Peyer's patch (tissue), 4 donors: ENCODE data around the gene ZSCAN25. TPM values are rescaled to one million over a fixed set of nuclear protein-coding genes. Genes with fewer than 3 reads are reported as not detected.
A peak's percentile ranks its signal among the peaks of the same experiment; 100 is the strongest.

ENCODE experiments used
- DNase-seq, 3 donors: peaks; one replicate each; pipeline ENCODE4 v3.0.0-alpha.2; 2017 to 2019
- H3K27ac ChIP-seq, 4 donors: fragments of 200-600 bp; sonication (generic); one replicate each; pipeline ENCODE4 v1.5.1; 2016 to 2019
- H3K27me3 ChIP-seq, 2 donors: fragments of 200-600 bp; sonication (generic); one replicate each; pipeline ENCODE4 v1.5.1; 2019
- H3K36me3 ChIP-seq, 3 donors: fragments of 200-600 bp; sonication (generic); one replicate each; pipeline ENCODE4 v1.5.1; 2016 to 2019
- H3K4me1 ChIP-seq, 4 donors: fragments of 200-600 bp; sonication (generic); one replicate each; pipeline ENCODE4 v1.5.1; 2016 to 2019
- H3K4me3 ChIP-seq, 4 donors: fragments of 200-600 bp; sonication (generic); 1 replicate in 3 of 4; 2 replicates in 1 of 4; pipeline ENCODE4 v1.5.1; 2016 to 2019; ENCODE audit warnings: mild to moderate bottlenecking in 1 of 4
- H3K9me3 ChIP-seq, 4 donors: fragments of 200-600 bp; sonication (generic); one replicate each; pipeline ENCODE4 v1.5.1; 2016 to 2019; ENCODE audit warnings: mild to moderate bottlenecking in 1 of 4
- POLR2A ChIP-seq, 2 donors: fragments of 450-650 bp; IDR thresholded peaks; one replicate each; pipeline ENCODE4 v1.5.1; 2017; ENCODE audit warnings: antibody characterized with exemption in 2 of 2, mild to moderate bottlenecking in 2 of 2, moderate library complexity in 2 of 2
- total RNA-seq, 4 donors: library from RNA; depleted of rRNA; stranded (reverse); fragments of >200 nt; gene quantifications; one replicate each; pipeline ENCODE4 v1.1.0, GENCODE V29; 2016
- TF ChIP-seq, protein P1 (sequence below), 6 experiments: fragments of 450-650 bp in 4 of 6; fragments of 200-600 bp in 2 of 6; sonication (generic) in 1 of 6; IDR thresholded peaks; one replicate each; pipeline ENCODE4 v1.5.1; 2017 to 2019; ENCODE audit warnings: antibody characterized with exemption in 6 of 6, mild to moderate bottlenecking in 3 of 6, moderate library complexity in 1 of 6

Gene ZSCAN25
- total RNA-seq, 4 donors from 2014 or later, result 20.0 to 36.4 (median 31.9) TPM

DNA sequence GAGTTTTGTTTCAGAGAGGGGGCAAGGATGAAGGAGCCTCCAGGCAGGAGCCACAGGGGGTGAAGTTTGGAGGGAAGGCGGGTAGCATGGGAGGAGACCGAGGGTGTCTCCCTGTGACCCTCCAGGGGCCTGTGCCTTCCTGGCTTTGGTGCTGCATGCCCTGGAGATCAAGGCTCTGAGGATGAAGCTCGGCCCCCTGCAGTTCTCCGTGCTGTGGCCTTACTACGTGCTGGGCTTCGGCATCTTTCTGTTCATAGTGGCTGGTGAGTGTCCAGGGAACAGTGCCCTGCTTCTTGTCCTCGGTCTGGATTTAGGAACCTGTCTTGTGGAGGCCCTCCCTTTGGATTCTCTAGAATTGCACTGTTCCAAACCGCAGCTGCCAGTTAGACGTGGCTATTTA lies 9.2 kb upstream of the ZSCAN25 start:
- Histone ChIP-seq H3K36me3 (no peaks in the 10 kb centered on the region), H3K27ac (no peak overlapping the region), H3K9me3 (no peaks in the 10 kb centered on the region), H3K4me3 (no peak overlapping the region), H3K4me1 (no peaks in the 10 kb centered on the region), H3K27me3 (no peaks in the 10 kb centered on the region)
- DNase-seq, result no peak
- TF ChIP-seq POLR2A (IDR thresholded peaks at IDR 0.05), result no peak
- TF ChIP-seq, protein P1, sequence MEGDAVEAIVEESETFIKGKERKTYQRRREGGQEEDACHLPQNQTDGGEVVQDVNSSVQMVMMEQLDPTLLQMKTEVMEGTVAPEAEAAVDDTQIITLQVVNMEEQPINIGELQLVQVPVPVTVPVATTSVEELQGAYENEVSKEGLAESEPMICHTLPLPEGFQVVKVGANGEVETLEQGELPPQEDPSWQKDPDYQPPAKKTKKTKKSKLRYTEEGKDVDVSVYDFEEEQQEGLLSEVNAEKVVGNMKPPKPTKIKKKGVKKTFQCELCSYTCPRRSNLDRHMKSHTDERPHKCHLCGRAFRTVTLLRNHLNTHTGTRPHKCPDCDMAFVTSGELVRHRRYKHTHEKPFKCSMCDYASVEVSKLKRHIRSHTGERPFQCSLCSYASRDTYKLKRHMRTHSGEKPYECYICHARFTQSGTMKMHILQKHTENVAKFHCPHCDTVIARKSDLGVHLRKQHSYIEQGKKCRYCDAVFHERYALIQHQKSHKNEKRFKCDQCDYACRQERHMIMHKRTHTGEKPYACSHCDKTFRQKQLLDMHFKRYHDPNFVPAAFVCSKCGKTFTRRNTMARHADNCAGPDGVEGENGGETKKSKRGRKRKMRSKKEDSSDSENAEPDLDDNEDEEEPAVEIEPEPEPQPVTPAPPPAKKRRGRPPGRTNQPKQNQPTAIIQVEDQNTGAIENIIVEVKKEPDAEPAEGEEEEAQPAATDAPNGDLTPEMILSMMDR (IDR thresholded peaks at IDR 0.05), result no peak

DNA sequence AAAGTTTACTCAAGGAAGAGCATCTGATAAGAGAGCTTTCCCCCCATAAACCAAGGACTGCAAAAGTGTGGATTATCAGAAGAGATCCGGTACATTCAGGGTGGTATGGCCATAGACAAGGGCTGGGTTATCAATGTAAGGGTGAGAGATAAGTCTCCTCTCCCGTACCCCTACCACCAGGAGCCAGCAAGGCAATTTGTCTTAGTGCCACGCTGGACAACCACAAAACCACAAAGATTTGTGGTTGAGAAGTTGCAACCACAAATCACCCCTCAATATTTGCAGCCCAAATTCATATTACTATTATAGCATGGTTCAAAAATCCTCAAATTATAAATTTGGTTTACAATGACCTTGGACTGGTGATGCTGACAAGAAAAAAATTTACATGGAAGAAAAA lies 2.3 kb upstream of the ZSCAN25 start:
- Histone ChIP-seq H3K27me3 (no peaks in the 10 kb centered on the region), H3K36me3 (peaks cover 0 to 11% (median 0%) of the 10 kb centered on the region in 3 donors), H3K4me3 (no peak overlapping the region), H3K9me3 (no peaks in the 10 kb centered on the region), H3K4me1 (peaks cover 0 to 11% (median 5%) of the 10 kb centered on the region in 4 donors), H3K27ac (no peak overlapping the region)
- no peak for DNase-seq
- no peak for TF ChIP-seq POLR2A (IDR thresholded peaks at IDR 0.05)
- TF ChIP-seq, protein P1 (IDR thresholded peaks at IDR 0.05), result no peak

DNA sequence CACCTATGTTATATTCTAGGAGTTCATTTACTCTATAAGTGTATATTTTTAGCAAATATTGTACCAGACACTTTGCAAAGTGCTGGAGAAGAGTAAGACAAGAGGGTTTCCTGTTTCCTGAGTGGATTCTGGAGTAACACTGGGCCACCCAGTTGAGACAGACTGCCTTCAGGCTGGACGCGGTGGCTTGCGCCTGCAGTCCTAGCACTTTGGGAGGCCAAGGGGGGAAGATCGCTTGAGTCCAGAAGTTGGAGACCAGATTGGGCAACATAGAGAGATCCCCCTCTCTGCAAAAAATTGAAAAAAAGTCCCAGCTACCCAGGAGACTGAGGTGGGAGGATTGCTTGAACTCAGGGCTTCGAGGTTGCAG lies 772 bp upstream of the ZSCAN25 start:
- no peaks in the 10 kb centered on the region for H3K27me3 ChIP-seq
- peaks cover 0 to 26% (median 0%) of the 10 kb centered on the region in 3 donors for H3K36me3 ChIP-seq
- H3K9me3 ChIP-seq, result no peaks in the 10 kb centered on the region
- DNase-seq, result peak in 1 of 3 donors; percentile 41
- H3K4me1 ChIP-seq, result peaks cover 0 to 11% (median 5%) of the 10 kb centered on the region in 4 donors
- peak overlapping the region in 1 of 4 donors; percentile 88 for H3K27ac ChIP-seq
- H3K4me3 ChIP-seq, result peak overlapping the region; percentile 92 to 99 (median 96)
- TF ChIP-seq POLR2A (IDR thresholded peaks at IDR 0.05), result no peak
- TF ChIP-seq, protein P1 (IDR thresholded peaks at IDR 0.05), result no peak

DNA sequence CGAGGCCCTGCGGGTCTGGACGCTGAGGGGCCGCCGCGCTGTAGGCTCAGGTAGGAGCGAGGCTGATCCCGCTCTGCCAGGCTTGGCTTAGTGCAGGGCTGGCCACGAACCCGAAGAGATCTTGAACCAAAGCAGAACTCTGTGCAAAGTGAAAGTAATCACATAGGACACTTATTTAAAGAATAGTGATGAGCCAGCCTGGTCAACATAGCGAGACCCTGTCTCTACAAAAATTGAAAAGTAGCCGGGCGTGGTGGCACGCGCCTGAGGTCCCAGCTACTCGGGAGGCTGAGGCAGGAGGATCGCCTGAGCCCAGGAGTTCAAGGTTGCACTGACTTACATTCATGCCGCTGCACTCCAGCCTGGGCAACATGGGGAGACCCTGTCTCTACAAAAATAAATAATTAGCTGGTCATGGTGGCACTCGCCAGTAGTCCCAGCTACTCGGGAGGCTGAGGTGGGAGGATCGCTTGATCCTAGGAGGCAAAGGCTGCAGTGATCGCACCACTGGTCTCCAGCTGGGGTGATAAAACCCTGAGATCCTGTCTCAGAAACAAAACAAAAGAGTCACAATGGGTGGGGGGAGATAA lies 541 bp downstream of the ZSCAN25 start:
- peaks cover 0 to 39% (median 0%) of the 10 kb centered on the region in 3 donors for H3K36me3 ChIP-seq
- H3K9me3 ChIP-seq, result no peaks in the 10 kb centered on the region
- H3K27ac ChIP-seq, result peak overlapping the region; percentile 85 to 88 (median 86)
- DNase-seq, result peak in 1 of 3 donors; percentile 31
- H3K4me1 ChIP-seq, result peaks cover 0 to 11% (median 5%) of the 10 kb centered on the region in 4 donors
- no peaks in the 10 kb centered on the region for H3K27me3 ChIP-seq
- TF ChIP-seq, protein P1 (IDR thresholded peaks at IDR 0.05), result no peak
- no peak for TF ChIP-seq POLR2A (IDR thresholded peaks at IDR 0.05)
- peak overlapping the region; percentile 92 to 99 (median 96) for H3K4me3 ChIP-seq

DNA sequence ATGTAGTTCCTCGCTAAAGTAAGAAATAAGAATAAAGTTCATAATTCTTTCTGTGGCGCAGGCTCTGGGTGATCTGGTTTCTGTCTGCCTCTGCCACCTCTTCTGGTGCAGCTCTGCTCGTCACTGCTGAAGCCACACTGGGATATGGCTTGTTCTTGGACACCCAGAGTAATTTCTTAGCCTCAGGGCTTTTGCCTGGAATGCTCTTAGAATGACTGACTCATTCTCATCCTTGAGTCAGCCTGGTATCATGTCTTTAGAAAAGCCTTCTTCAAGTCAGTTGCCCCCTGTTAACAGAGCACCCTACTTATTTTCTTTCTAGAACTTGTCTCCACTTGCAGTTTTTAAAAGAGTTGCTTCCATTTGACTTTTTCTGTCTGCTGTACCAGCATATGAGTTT lies 2.0 kb downstream of the ZSCAN25 start:
- H3K4me1 ChIP-seq, result peaks cover 0 to 18% (median 5%) of the 10 kb centered on the region in 4 donors
- H3K27ac ChIP-seq, result no peak overlapping the region
- no peak for DNase-seq
- peaks cover 0 to 53% (median 0%) of the 10 kb centered on the region in 3 donors for H3K36me3 ChIP-seq
- no peak overlapping the region for H3K4me3 ChIP-seq
- no peak for TF ChIP-seq POLR2A (IDR thresholded peaks at IDR 0.05)
- H3K27me3 ChIP-seq, result no peaks in the 10 kb centered on the region
- H3K9me3 ChIP-seq, result no peaks in the 10 kb centered on the region

DNA sequence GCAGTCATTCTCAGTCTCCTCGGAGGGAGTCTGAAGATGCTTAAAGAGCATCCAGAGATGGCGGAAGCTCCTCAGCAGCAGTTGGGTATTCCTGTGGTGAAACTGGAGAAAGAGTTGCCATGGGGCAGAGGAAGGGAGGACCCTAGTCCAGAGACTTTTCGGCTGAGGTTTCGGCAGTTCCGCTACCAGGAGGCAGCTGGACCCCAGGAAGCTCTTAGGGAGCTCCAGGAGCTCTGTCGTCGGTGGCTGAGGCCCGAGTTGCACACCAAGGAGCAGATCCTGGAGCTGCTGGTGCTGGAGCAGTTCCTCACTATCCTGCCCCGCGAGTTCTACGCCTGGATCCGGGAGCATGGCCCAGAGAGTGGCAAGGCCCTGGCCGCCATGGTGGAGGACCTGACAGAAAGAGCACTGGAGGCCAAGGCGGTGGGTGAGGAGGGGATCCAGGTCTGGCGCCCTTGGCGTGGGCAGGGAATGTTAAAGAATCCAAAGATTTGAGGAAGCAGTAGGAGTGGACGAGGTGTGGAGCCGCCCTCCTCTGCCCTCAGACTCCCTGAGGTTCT lies 2.9 kb downstream of the ZSCAN25 start:
- Histone ChIP-seq H3K36me3 (peaks cover 0 to 63% (median 0%) of the 10 kb centered on the region in 3 donors), H3K27me3 (no peaks in the 10 kb centered on the region), H3K4me3 (no peak overlapping the region), H3K4me1 (peaks cover 0 to 18% (median 5%) of the 10 kb centered on the region in 4 donors), H3K9me3 (no peaks in the 10 kb centered on the region), H3K27ac (no peak overlapping the region)
- TF ChIP-seq, protein P1 (IDR thresholded peaks at IDR 0.05), result no peak
- TF ChIP-seq POLR2A (IDR thresholded peaks at IDR 0.05), result no peak
- peak in 1 of 3 donors; percentile 37 for DNase-seq
